Measurements from ENCODE around the gene LSM8.
"Not testable (repeated sequence)": the region's sequence is repeated elsewhere in the genome, so short reads cannot be mapped to it uniquely, and the experiment has no call there.

The LSM8 gene

DNA sequence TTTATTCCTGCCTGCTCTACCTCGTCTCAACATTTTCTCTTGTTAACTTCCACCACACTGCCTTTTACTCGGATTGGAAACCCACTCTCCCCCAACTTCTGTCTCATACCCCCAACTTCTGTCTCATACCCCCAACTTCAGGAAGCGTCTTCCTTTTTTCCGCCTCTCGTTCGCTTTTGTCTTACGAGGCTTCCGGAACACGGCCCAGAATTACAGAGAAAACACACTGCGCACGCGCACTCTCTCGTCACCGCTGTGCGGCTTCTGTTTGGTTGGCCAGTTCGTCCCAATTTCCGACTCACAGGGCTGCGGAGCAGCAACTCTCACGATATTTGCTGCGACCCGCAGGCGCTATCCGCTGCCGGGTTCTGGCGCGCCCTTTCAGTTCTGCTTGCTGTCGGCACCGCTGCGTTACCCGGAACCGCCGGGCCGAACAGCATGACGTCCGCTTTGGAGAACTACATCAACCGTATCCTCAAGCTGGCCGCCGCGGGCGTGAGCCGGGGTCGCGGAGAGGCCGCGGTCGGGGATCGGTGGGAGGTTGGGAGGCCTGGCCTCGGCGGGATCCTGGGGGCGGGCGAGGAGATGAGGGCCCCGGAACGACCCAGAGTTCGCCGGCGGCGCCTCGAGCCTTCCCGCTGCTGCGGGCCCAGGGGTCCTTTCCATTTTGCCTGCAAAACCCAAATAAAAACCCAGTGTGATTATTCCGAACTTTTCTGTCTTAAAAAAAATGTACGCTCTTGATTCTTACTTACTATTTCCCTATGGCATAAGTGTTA is at the start of gene LSM8:
TSS of gene LSM8 (plus strand) at position 379 of the 779 bp plus-strand sequence. CDS start at position 439, 60 bp downstream.
- TF ChIP-seq, protein P1, sequence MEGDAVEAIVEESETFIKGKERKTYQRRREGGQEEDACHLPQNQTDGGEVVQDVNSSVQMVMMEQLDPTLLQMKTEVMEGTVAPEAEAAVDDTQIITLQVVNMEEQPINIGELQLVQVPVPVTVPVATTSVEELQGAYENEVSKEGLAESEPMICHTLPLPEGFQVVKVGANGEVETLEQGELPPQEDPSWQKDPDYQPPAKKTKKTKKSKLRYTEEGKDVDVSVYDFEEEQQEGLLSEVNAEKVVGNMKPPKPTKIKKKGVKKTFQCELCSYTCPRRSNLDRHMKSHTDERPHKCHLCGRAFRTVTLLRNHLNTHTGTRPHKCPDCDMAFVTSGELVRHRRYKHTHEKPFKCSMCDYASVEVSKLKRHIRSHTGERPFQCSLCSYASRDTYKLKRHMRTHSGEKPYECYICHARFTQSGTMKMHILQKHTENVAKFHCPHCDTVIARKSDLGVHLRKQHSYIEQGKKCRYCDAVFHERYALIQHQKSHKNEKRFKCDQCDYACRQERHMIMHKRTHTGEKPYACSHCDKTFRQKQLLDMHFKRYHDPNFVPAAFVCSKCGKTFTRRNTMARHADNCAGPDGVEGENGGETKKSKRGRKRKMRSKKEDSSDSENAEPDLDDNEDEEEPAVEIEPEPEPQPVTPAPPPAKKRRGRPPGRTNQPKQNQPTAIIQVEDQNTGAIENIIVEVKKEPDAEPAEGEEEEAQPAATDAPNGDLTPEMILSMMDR (IDR thresholded peaks at IDR 0.05; ENCODE audit: low read depth, low read length): no peak
- DNase-seq (ENCODE audit: low read depth, low spot score): peak; percentile 99
- in situ Hi-C loops (cut with HindIII; ENCODE audit: low sequenced_read_pairs): no loop called here

DNA sequence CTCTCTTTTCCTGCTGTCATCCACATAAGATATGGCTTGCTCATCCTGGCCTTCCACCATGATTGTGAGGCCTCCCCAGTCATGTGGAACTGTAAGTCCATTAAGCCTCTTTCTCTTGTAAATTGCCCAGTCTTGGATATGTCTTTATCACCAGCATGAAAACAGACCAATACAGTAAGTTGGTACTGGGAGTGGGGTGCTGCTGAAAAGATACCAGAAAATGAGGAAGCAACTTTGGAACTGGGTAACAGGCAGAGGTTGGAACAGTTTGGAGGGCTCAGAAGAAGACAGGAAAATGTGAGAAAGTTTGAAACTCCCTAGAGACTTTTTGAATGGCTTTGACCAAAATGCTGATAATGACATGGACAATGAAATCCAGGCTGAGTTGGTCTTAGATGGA is 49.5 kb upstream of the LSM8 start:
- H3K4me3 ChIP-seq (ENCODE audit: low read depth, low read length); DNase-seq (ENCODE audit: low read depth, low spot score); in situ Hi-C loops (cut with HindIII; ENCODE audit: low sequenced_read_pairs): not testable (repeated sequence)

More for the DNA sequence above, at the start of gene LSM8:
- peak within 1 kb of the TSS; percentile 89 for H3K4me3 ChIP-seq (ENCODE audit: low read depth, low read length)

DNA sequence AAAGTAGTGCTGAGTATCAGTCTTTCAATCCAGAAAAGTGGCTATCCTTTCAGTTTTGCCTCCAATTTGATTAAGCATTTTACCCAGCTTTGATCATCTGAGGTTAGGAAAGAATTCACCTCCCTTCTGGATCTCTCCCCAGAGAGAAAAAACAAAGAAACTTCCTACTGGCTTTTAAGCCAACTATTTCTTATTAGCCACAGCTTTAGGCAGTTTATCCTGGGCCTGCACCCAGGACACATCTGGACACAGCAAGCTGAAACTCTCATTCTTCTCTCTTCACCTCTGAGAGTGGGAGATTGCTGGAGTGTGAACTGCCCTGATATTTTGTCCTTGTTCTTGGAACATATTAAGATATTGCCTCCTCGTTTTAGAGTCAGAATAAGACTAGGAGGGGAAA is 43.5 kb upstream of the LSM8 start:
- H3K4me3 ChIP-seq (ENCODE audit: low read depth, low read length): no peak overlapping the region
- DNase-seq (ENCODE audit: low read depth, low spot score): peak; percentile 16
- in situ Hi-C loops (cut with HindIII; ENCODE audit: low sequenced_read_pairs): no loop called here
- TF ChIP-seq, protein P1 (IDR thresholded peaks at IDR 0.05; ENCODE audit: low read depth, low read length): no peak

DNA sequence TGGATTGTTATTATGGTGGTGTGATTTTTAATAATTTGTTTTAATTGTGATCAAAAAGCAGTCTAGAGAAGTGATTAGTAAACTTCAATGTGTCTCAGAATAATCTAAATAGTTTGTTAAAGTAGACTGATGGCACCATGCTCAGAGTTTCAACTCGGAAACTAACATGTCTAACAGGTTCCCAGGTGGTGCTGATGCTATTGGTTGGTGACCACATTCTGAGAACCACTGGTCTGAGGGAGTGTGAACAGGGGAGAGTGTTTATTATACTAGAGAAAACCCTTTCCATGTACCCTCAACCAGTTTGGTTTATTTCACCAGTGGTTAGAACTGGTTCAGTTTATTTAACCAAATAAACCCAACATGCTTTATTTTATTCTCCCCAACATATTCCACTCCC is 42.0 kb upstream of the LSM8 start:
- in situ Hi-C loops (cut with HindIII; ENCODE audit: low sequenced_read_pairs): no loop called here
- no peak overlapping the region for H3K4me3 ChIP-seq (ENCODE audit: low read depth, low read length)
- no peak for DNase-seq (ENCODE audit: low read depth, low spot score)
- TF ChIP-seq, protein P1 (IDR thresholded peaks at IDR 0.05; ENCODE audit: low read depth, low read length): no peak

DNA sequence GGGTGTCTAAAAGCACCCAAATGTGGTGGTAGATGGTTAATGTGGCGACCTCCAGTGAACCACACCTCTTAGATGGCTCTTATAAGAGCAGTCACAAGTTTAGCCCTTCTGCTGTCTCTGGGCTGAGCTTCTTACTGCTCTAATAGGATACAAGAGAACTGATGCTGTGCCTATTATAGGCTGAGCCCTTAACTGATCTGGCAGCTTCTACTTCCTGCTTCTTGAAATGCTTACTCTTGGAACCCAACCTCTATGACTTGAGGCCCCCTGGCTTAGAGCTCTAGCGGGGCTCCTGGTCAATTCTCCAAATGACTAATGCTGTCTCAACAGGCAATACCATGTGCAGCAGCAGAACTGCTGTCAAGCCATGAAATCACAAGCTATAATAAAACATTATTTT is 35.0 kb upstream of the LSM8 start:
- DNase-seq (ENCODE audit: low read depth, low spot score): no peak
- in situ Hi-C loops (cut with HindIII; ENCODE audit: low sequenced_read_pairs): no loop called here
- TF ChIP-seq, protein P1 (IDR thresholded peaks at IDR 0.05; ENCODE audit: low read depth, low read length): no peak

DNA sequence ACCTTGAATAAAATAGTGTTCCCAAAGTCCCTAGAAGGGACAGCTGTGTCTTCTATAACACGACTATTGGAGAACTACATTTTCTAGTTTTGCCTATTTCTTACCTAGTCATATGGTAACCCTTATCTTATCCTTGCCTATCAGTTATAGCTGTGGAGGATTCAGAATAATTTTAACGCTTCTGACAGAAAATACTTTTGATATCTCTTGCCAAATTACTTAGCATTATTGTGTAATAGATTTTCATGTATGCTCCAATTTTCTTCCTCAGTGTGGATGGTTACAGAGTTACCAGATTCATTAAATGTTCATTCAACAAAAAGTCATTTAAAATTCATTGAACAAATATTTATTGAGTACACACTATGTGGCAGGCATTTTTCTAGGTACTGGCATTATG is 34.6 kb upstream of the LSM8 start:
- in situ Hi-C loops (cut with HindIII; ENCODE audit: low sequenced_read_pairs): no loop called here
- TF ChIP-seq, protein P1 (IDR thresholded peaks at IDR 0.05; ENCODE audit: low read depth, low read length): no peak
- no peak for DNase-seq (ENCODE audit: low read depth, low spot score)
- no peak overlapping the region for H3K4me3 ChIP-seq (ENCODE audit: low read depth, low read length)

More for the DNA sequence above, 35.0 kb upstream of the LSM8 start:
- H3K4me3 ChIP-seq (ENCODE audit: low read depth, low read length): no peak overlapping the region

DNA sequence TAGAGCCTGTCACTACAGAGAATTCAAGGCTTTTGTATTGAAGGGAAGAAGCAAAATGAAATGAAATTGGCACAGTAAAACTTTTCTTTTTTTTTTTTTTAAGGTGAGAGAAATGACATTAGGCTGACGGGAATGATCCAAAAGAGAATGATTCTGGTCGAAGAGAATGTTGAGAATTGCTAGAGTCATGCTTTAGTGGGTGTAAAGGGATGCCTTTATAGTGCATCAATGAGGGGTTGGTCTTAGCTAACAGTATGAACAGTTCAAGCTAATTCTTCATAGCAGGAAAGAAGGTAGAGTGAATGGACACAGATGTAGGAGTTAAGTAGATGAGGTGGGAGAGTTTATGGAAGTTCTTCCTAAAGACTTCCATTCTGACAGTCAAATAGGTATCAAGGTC is 32.3 kb upstream of the LSM8 start:
- H3K4me3 ChIP-seq (ENCODE audit: low read depth, low read length): no peak overlapping the region
- in situ Hi-C loops (cut with HindIII; ENCODE audit: low sequenced_read_pairs): no loop called here
- TF ChIP-seq, protein P1 (IDR thresholded peaks at IDR 0.05; ENCODE audit: low read depth, low read length): no peak

More for the DNA sequence above, 32.3 kb upstream of the LSM8 start:
- DNase-seq (ENCODE audit: low read depth, low spot score): no peak

All from astrocyte of the spinal cord (primary cell).